GM12872 (cell line): Measurements from ENCODE around the gene SNRNP40.

ENCODE experiments used
- CTCF ChIP-seq: IDR thresholded peaks from 3 replicates; pipeline ENCODE4 v1.5.1; 2011; ENCODE audit warnings: low read depth, mild to moderate bottlenecking, low read length, moderate library complexity; ENCODE audit not compliant: insufficient read depth

Gene SNRNP40

GRCh38 chr1:31272369-31272768 lies 24.2 kb downstream of the SNRNP40 start:
- TF ChIP-seq CTCF = no peak

GRCh38 chr1:31266547-31266946 lies 30.0 kb downstream of the SNRNP40 start:
- TF ChIP-seq CTCF = no peak

GRCh38 chr1:31264790-31265386 lies 31.7 kb downstream of the SNRNP40 start:
- no peak for TF ChIP-seq CTCF

- no peak for TF ChIP-seq CTCF
Observed at GRCh38 chr1:31263408-31263807, 33.2 kb downstream of the SNRNP40 start.

- no peak for TF ChIP-seq CTCF
Observed at GRCh38 chr1:31261916-31262315, 34.7 kb downstream of the SNRNP40 start.

- TF ChIP-seq CTCF = no peak
Observed at GRCh38 chr1:31259746-31260145, 36.8 kb downstream of the SNRNP40 start.

- TF ChIP-seq CTCF = no peak
Observed at GRCh38 chr1:31258581-31258980, 38.0 kb downstream of the SNRNP40 start.
